IPS-20b (cell line): ENCODE measurements around the gene SNAPC2.

Source experiments
- H3K27ac ChIP-seq: one replicate; pipeline ENCODE4 v1.5.1; 2013; ENCODE audit warnings: low read length
- H3K27me3 ChIP-seq: 2 replicates; pipeline ENCODE4 v1.6.1; 2013; ENCODE audit warnings: mild to moderate bottlenecking, low read length, inconsistent platforms; ENCODE audit not compliant: insufficient read depth
- H3K36me3 ChIP-seq: 2 replicates; pipeline ENCODE4 v1.6.1; 2013; ENCODE audit warnings: low read depth, mild to moderate bottlenecking, inconsistent platforms, low read length, moderate library complexity; ENCODE audit not compliant: insufficient read depth
- H3K4me1 ChIP-seq: 2 replicates; pipeline ENCODE4 v1.6.1; 2013; ENCODE audit warnings: mild to moderate bottlenecking, control low read depth, inconsistent platforms, low read length, moderate library complexity; ENCODE audit not compliant: insufficient read depth
- H3K4me3 ChIP-seq: 2 replicates; pipeline ENCODE4 v1.5.1; 2013; ENCODE audit warnings: mild to moderate bottlenecking, low read length, inconsistent platforms
- H3K9ac ChIP-seq: 2 replicates; pipeline ENCODE4 v1.6.1; 2013; ENCODE audit warnings: low read depth, mild to moderate bottlenecking, inconsistent platforms, low read length, moderate library complexity
- H3K9me3 ChIP-seq: 2 replicates; pipeline ENCODE4 v1.6.1; 2013; ENCODE audit warnings: mild to moderate bottlenecking, low read depth, low read length, inconsistent platforms; ENCODE audit not compliant: insufficient read depth

Gene SNAPC2

GRCh38 chr19:7894612-7895309 is 25.4 kb upstream of the SNAPC2 start:
- H3K27me3 ChIP-seq, result 0 out of 2 replicates have a peak, but pooled peaks cover under 1% of the 10 kb centered on the region
- H3K9ac ChIP-seq, result no peak overlapping the region
- H3K4me1 ChIP-seq, result no peaks in the 10 kb centered on the region
- no peaks in the 10 kb centered on the region for H3K36me3 ChIP-seq
- H3K27ac ChIP-seq, result no peak overlapping the region
- no peak overlapping the region for H3K4me3 ChIP-seq
- no peaks in the 10 kb centered on the region for H3K9me3 ChIP-seq

GRCh38 chr19:7895565-7895964 is 24.6 kb upstream of the SNAPC2 start:
- H3K9me3 ChIP-seq, result no peaks in the 10 kb centered on the region
- no peaks in the 10 kb centered on the region for H3K4me1 ChIP-seq
- no peak overlapping the region for H3K9ac ChIP-seq
- no peaks in the 10 kb centered on the region for H3K27me3 ChIP-seq
- H3K27ac ChIP-seq, result no peak overlapping the region
- no peaks in the 10 kb centered on the region for H3K36me3 ChIP-seq
- no peak overlapping the region for H3K4me3 ChIP-seq

GRCh38 chr19:7897292-7897691 is 22.8 kb upstream of the SNAPC2 start:
- Histone ChIP-seq H3K4me3 (no peak overlapping the region), H3K27me3 (no peaks in the 10 kb centered on the region), H3K9me3 (no peaks in the 10 kb centered on the region), H3K4me1 (no peaks in the 10 kb centered on the region), H3K27ac (no peak overlapping the region), H3K36me3 (no peaks in the 10 kb centered on the region), H3K9ac (no peak overlapping the region)

GRCh38 chr19:7898967-7899366 is 21.2 kb upstream of the SNAPC2 start:
- Histone ChIP-seq H3K4me1 (no peaks in the 10 kb centered on the region), H3K9ac (no peak overlapping the region), H3K27ac (no peak overlapping the region)

GRCh38 chr19:7899751-7900378 is 20.3 kb upstream of the SNAPC2 start:
- Histone ChIP-seq H3K36me3 (no peaks in the 10 kb centered on the region), H3K4me3 (no peak overlapping the region), H3K9me3 (no peaks in the 10 kb centered on the region), H3K27ac (no peak overlapping the region), H3K4me1 (peaks cover 4% of the 10 kb centered on the region), H3K9ac (no peak overlapping the region), H3K27me3 (peaks cover 4% of the 10 kb centered on the region; the same call in 1 of the 2 replicates)

More at GRCh38 chr19:7898967-7899366, 21.2 kb upstream of the SNAPC2 start:
- Histone ChIP-seq H3K4me3 (no peak overlapping the region), H3K27me3 (peaks cover 4% of the 10 kb centered on the region; the same call in 1 of the 2 replicates), H3K9me3 (no peaks in the 10 kb centered on the region), H3K36me3 (no peaks in the 10 kb centered on the region)

GRCh38 chr19:7900401-7900870 is 19.7 kb upstream of the SNAPC2 start:
- H3K27me3 ChIP-seq, result peaks cover 4% of the 10 kb centered on the region; the same call in 1 of the 2 replicates
- no peak overlapping the region for H3K9ac ChIP-seq
- peaks cover 7% of the 10 kb centered on the region for H3K4me1 ChIP-seq
- no peak overlapping the region for H3K4me3 ChIP-seq
- H3K36me3 ChIP-seq, result no peaks in the 10 kb centered on the region
- no peak overlapping the region for H3K27ac ChIP-seq
- H3K9me3 ChIP-seq, result no peaks in the 10 kb centered on the region

- H3K4me3 ChIP-seq, result no peak overlapping the region
- no peak overlapping the region for H3K9ac ChIP-seq
- no peaks in the 10 kb centered on the region for H3K9me3 ChIP-seq
- H3K27me3 ChIP-seq, result peaks cover 4% of the 10 kb centered on the region; the same call in 1 of the 2 replicates
- H3K36me3 ChIP-seq, result no peaks in the 10 kb centered on the region
- no peak overlapping the region for H3K27ac ChIP-seq
- H3K4me1 ChIP-seq, result peaks cover 7% of the 10 kb centered on the region
Measured at GRCh38 chr19:7900931-7901330, 19.2 kb upstream of the SNAPC2 start.

- Histone ChIP-seq H3K27ac (no peak overlapping the region), H3K27me3 (peaks cover 4% of the 10 kb centered on the region; the same call in 1 of the 2 replicates), H3K4me1 (peaks cover 7% of the 10 kb centered on the region), H3K9me3 (no peaks in the 10 kb centered on the region), H3K36me3 (peaks cover 2% of the 10 kb centered on the region; the same call in 1 of the 2 replicates), H3K9ac (no peak overlapping the region), H3K4me3 (no peak overlapping the region)
Measured at GRCh38 chr19:7901337-7901736, 18.8 kb upstream of the SNAPC2 start.

- Histone ChIP-seq H3K36me3 (peaks cover 4% of the 10 kb centered on the region; the same call in 1 of the 2 replicates), H3K4me1 (peaks cover 7% of the 10 kb centered on the region), H3K4me3 (peak overlapping the region; percentile 76), H3K27ac (peak overlapping the region; percentile 91), H3K27me3 (peaks cover 4% of the 10 kb centered on the region; the same call in 1 of the 2 replicates), H3K9ac (peak overlapping the region; percentile 95), H3K9me3 (no peaks in the 10 kb centered on the region)
Measured at GRCh38 chr19:7902796-7903243, 17.3 kb upstream of the SNAPC2 start.

- H3K9me3 ChIP-seq, result no peaks in the 10 kb centered on the region
- peaks cover 4% of the 10 kb centered on the region; the same call in 1 of the 2 replicates for H3K36me3 ChIP-seq
- peaks cover 4% of the 10 kb centered on the region; the same call in 1 of the 2 replicates for H3K27me3 ChIP-seq
- H3K27ac ChIP-seq, result peak within 1 kb of the TSS; percentile 91
- peaks cover 7% of the 10 kb centered on the region for H3K4me1 ChIP-seq
- H3K4me3 ChIP-seq, result peak within 1 kb of the TSS; percentile 76
- peak within 1 kb of the TSS; percentile 95 for H3K9ac ChIP-seq
Measured at GRCh38 chr19:7903244-7904073, 16.7 kb upstream of the SNAPC2 start, which contains the start of gene MAP2K7. Gene MAP2K7, plus strand, starts transcription at chr19:7903877. Its CDS starts 68 bp downstream, at chr19:7903945.
